GM19023 (cell line): Measurements from ENCODE around the gene SLC24A3.

ENCODE experiments used
- ATAC-seq: cut with Tn5 transposase; IDR thresholded peaks from one replicate; pipeline ENCODE4 v1.9.1; 2021; ENCODE audit warnings: mild to moderate bottlenecking, moderate library complexity; ENCODE audit not compliant: unreplicated experiment

The SLC24A3 gene

GRCh38 chr20:19336631-19337030 is 124.2 kb downstream of the SLC24A3 start:
- ATAC-seq: no peak

GRCh38 chr20:19338380-19338779 is 125.9 kb downstream of the SLC24A3 start:
- no peak for ATAC-seq

- no peak for ATAC-seq
Measured at GRCh38 chr20:19338960-19339359, 126.5 kb downstream of the SLC24A3 start.

GRCh38 chr20:19341348-19342053 is 129.1 kb downstream of the SLC24A3 start:
- no peak for ATAC-seq

- ATAC-seq: no peak
Measured at GRCh38 chr20:19344341-19344740, 131.9 kb downstream of the SLC24A3 start.

GRCh38 chr20:19347943-19348456 is 135.6 kb downstream of the SLC24A3 start:
- peak; percentile 86 for ATAC-seq

- ATAC-seq: no peak
Measured at GRCh38 chr20:19348582-19348981, 136.1 kb downstream of the SLC24A3 start.

GRCh38 chr20:19349879-19350278 is 137.4 kb downstream of the SLC24A3 start:
- no peak for ATAC-seq

GRCh38 chr20:19351542-19351941 is 139.1 kb downstream of the SLC24A3 start:
- no peak for ATAC-seq

- ATAC-seq: no peak
Measured at GRCh38 chr20:19354950-19355349, 142.5 kb downstream of the SLC24A3 start.

GRCh38 chr20:19361790-19362189 is 149.3 kb downstream of the SLC24A3 start:
- ATAC-seq: no peak

GRCh38 chr20:19363476-19363875 is 151.0 kb downstream of the SLC24A3 start:
- no peak for ATAC-seq

- no peak for ATAC-seq
Measured at GRCh38 chr20:19367591-19367990, 155.1 kb downstream of the SLC24A3 start.

- ATAC-seq: no peak
Measured at GRCh38 chr20:19368351-19368750, 155.9 kb downstream of the SLC24A3 start.

GRCh38 chr20:19370076-19371075 is 157.9 kb downstream of the SLC24A3 start:
- no peak for ATAC-seq

GRCh38 chr20:19371112-19371511 is 158.7 kb downstream of the SLC24A3 start:
- no peak for ATAC-seq

GRCh38 chr20:19374216-19374615 is 161.8 kb downstream of the SLC24A3 start:
- ATAC-seq: no peak

- ATAC-seq: no peak
Measured at GRCh38 chr20:19375395-19375794, 163.0 kb downstream of the SLC24A3 start.

- ATAC-seq: no peak
Measured at GRCh38 chr20:19375801-19376200, 163.4 kb downstream of the SLC24A3 start.

- ATAC-seq: no peak
Measured at GRCh38 chr20:19376451-19377229, 164.2 kb downstream of the SLC24A3 start.

GRCh38 chr20:19378058-19378457 is 165.6 kb downstream of the SLC24A3 start:
- ATAC-seq: no peak
